SK-N-SH treated with all-trans-retinoic acid at 6 μM for 48 hours (cell line): ENCODE data around the gene SFN.

ENCODE experiments used
- ATAC-seq: fragments of 200-7000 bp; cut with Tn5 transposase; 3 replicates; pipeline ENCODE4 v1.9.1; 2020; ENCODE audit warnings: mild to moderate bottlenecking, moderate library complexity
- ARNTL ChIP-seq: fragments of 450-650 bp; formaldehyde crosslinking; IDR thresholded peaks from 2 replicates; pipeline ENCODE4 v1.5.0; 2020; ENCODE audit warnings: low read depth, mild to moderate bottlenecking, moderate library complexity, borderline replicate concordance
- BACH2 ChIP-seq: fragments of 250-450 bp; sonication (Bioruptor Pico); IDR thresholded peaks from 2 replicates; pipeline ENCODE4 v1.9.0; 2021; ENCODE audit warnings: mild to moderate bottlenecking, borderline replicate concordance
- CSDC2 ChIP-seq: fragments of 250-450 bp; sonication (Bioruptor Pico); IDR thresholded peaks from 2 replicates; pipeline ENCODE4 v1.5.0; 2020; ENCODE audit warnings: mild to moderate bottlenecking, moderate library complexity
- ESRRG ChIP-seq: fragments of 250-450 bp; sonication (Bioruptor Pico); IDR thresholded peaks from 2 replicates; pipeline ENCODE4 v1.6.1; 2021; ENCODE audit warnings: mild to moderate bottlenecking
- GLIS3 ChIP-seq: fragments of 250-450 bp; sonication (Bioruptor Pico); IDR thresholded peaks from 2 replicates; pipeline ENCODE4 v1.5.0; 2020; ENCODE audit warnings: mild to moderate bottlenecking, moderate library complexity
- ISL1 ChIP-seq: fragments of 250-450 bp; sonication (Bioruptor Pico); IDR thresholded peaks from 2 replicates; pipeline ENCODE4 v2.1.2; 2022; ENCODE audit warnings: mild to moderate bottlenecking, moderate library complexity
- OSR1 ChIP-seq: fragments of 250-450 bp; sonication (Bioruptor Pico); IDR thresholded peaks from 2 replicates; pipeline ENCODE4 v1.8.0; 2022; ENCODE audit warnings: moderate library complexity, mild to moderate bottlenecking, inconsistent platforms
- PATZ1 ChIP-seq: fragments of 250-450 bp; sonication (Bioruptor Pico); IDR thresholded peaks from 2 replicates; pipeline ENCODE4 v1.8.0; 2020; ENCODE audit warnings: mild to moderate bottlenecking, moderate library complexity, borderline replicate concordance
- POU6F1 ChIP-seq: fragments of 250-450 bp; sonication (Bioruptor Pico); IDR thresholded peaks from 2 replicates; pipeline ENCODE4 v1.8.0; 2021; ENCODE audit warnings: low read depth, mild to moderate bottlenecking, moderate library complexity, borderline replicate concordance
- PPARA ChIP-seq: fragments of 250-450 bp; sonication (Bioruptor Pico); IDR thresholded peaks from 2 replicates; pipeline ENCODE4 v1.5.0; 2020; ENCODE audit warnings: mild to moderate bottlenecking, borderline replicate concordance
- RARB ChIP-seq: fragments of 250-450 bp; sonication (Bioruptor Pico); IDR thresholded peaks from 2 replicates; pipeline ENCODE4 v1.8.0; 2021; ENCODE audit warnings: mild to moderate bottlenecking, moderate library complexity
- TCF4 ChIP-seq: fragments of 250-450 bp; sonication (Bioruptor Pico); IDR thresholded peaks from 2 replicates; pipeline ENCODE4 v1.8.0; 2021; ENCODE audit warnings: mild to moderate bottlenecking, moderate library complexity, borderline replicate concordance
- TOX ChIP-seq: fragments of 250-450 bp; sonication (Bioruptor Pico); IDR thresholded peaks from 2 replicates; pipeline ENCODE4 v1.8.0; 2021; ENCODE audit warnings: mild to moderate bottlenecking, moderate library complexity, borderline replicate concordance
- TSHZ2 ChIP-seq: fragments of 250-450 bp; sonication (Bioruptor Pico); IDR thresholded peaks from 2 replicates; pipeline ENCODE4 v1.5.0; 2020; ENCODE audit warnings: mild to moderate bottlenecking, moderate library complexity
- ZC3H10 ChIP-seq: fragments of 250-450 bp; sonication (Bioruptor Pico); IDR thresholded peaks from 2 replicates; pipeline ENCODE4 v1.5.1; 2021; ENCODE audit warnings: mild to moderate bottlenecking, moderate library complexity
- ZFP3 ChIP-seq: fragments of 250-450 bp; sonication (Bioruptor Pico); IDR thresholded peaks from 2 replicates; pipeline ENCODE4 v1.5.0; 2020; ENCODE audit warnings: mild to moderate bottlenecking, moderate library complexity
- ZFP30 ChIP-seq: fragments of 450-650 bp; formaldehyde crosslinking; IDR thresholded peaks from 2 replicates; pipeline ENCODE4 v1.5.0; 2022; ENCODE audit warnings: mild to moderate bottlenecking, moderate library complexity
- ZNF565 ChIP-seq: fragments of 450-650 bp; formaldehyde crosslinking; conservative IDR thresholded peaks from 2 replicates; pipeline ENCODE4 v1.5.0; 2020; ENCODE audit warnings: low read depth, mild to moderate bottlenecking, moderate library complexity
- ZNF70 ChIP-seq: fragments of 450-650 bp; formaldehyde crosslinking; IDR thresholded peaks from 2 replicates; pipeline ENCODE4 v1.5.0; 2020; ENCODE audit warnings: mild to moderate bottlenecking, moderate library complexity
- ZNF8 ChIP-seq: fragments of 450-650 bp; formaldehyde crosslinking; IDR thresholded peaks from 2 replicates; pipeline ENCODE4 v1.5.0; 2020; ENCODE audit warnings: mild to moderate bottlenecking, moderate library complexity
- TF ChIP-seq, protein P1 (sequence below): fragments of 250-450 bp; sonication (Bioruptor Pico); IDR thresholded peaks from 2 replicates; pipeline ENCODE4 v1.5.1; 2020; ENCODE audit warnings: low read depth, mild to moderate bottlenecking, moderate library complexity
- TF ChIP-seq, protein P2 (sequence below): fragments of 250-450 bp; sonication (Bioruptor Pico); IDR thresholded peaks from 2 replicates; pipeline ENCODE4 v1.5.1; 2021; ENCODE audit warnings: mild to moderate bottlenecking, moderate library complexity

The SFN gene

DNA sequence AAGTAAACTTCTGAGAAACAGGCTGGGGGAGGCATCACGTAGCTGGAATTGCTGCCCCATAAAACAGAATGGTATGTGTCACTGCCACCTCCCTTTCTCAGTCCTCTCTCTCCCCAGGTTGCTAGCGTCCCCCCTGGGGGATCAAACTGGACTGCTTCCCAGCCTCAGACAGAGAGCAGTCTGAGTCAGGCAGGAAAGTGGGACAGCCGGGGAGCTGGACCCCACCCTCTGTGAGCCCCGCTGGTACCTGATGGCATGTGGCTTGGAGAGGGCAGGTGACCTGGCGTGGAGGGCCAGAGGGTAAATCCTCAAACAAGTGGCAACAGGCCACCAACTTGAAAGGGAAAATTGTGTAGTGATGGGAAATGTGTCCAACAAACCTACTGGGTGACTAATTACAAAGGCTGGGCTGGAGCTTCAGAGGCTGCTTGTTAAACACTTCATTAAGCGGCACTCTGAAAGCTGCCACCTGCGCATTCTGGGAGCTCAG lies 1.0 kb upstream of the SFN start:
- TF ChIP-seq ZFP3 (CRISPR knock-in tag) (no peak), TSHZ2 (CRISPR knock-in tag) (no peak), ISL1 (CRISPR knock-in tag) (no peak), TOX (no peak), ESRRG (CRISPR knock-in tag) (no peak), PATZ1 (no peak), TCF4 (CRISPR knock-in tag) (no peak), POU6F1 (CRISPR knock-in tag) (no peak), OSR1 (CRISPR knock-in tag) (no peak), ARNTL (no peak), RARB (CRISPR knock-in tag) (no peak), CSDC2 (CRISPR knock-in tag) (no peak), BACH2 (CRISPR knock-in tag) (no peak), ZC3H10 (CRISPR knock-in tag) (no peak), ZNF565 (CRISPR knock-in tag) (no peak), ZFP30 (no peak), ZNF8 (CRISPR knock-in tag) (no peak)
- TF ChIP-seq, protein P1, sequence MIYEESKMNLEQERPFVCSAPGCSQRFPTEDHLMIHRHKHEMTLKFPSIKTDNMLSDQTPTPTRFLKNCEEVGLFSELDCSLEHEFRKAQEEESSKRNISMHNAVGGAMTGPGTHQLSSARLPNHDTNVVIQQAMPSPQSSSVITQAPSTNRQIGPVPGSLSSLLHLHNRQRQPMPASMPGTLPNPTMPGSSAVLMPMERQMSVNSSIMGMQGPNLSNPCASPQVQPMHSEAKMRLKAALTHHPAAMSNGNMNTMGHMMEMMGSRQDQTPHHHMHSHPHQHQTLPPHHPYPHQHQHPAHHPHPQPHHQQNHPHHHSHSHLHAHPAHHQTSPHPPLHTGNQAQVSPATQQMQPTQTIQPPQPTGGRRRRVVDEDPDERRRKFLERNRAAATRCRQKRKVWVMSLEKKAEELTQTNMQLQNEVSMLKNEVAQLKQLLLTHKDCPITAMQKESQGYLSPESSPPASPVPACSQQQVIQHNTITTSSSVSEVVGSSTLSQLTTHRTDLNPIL (CRISPR knock-in tag) = no peak
- TF ChIP-seq, protein P2, sequence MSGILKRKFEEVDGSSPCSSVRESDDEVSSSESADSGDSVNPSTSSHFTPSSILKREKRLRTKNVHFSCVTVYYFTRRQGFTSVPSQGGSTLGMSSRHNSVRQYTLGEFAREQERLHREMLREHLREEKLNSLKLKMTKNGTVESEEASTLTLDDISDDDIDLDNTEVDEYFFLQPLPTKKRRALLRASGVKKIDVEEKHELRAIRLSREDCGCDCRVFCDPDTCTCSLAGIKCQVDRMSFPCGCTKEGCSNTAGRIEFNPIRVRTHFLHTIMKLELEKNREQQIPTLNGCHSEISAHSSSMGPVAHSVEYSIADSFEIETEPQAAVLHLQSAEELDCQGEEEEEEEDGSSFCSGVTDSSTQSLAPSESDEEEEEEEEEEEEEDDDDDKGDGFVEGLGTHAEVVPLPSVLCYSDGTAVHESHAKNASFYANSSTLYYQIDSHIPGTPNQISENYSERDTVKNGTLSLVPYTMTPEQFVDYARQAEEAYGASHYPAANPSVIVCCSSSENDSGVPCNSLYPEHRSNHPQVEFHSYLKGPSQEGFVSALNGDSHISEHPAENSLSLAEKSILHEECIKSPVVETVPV = no peak

DNA sequence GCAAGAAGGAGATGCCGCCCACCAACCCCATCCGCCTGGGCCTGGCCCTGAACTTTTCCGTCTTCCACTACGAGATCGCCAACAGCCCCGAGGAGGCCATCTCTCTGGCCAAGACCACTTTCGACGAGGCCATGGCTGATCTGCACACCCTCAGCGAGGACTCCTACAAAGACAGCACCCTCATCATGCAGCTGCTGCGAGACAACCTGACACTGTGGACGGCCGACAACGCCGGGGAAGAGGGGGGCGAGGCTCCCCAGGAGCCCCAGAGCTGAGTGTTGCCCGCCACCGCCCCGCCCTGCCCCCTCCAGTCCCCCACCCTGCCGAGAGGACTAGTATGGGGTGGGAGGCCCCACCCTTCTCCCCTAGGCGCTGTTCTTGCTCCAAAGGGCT lies 732 bp downstream of the SFN start:
- no peak for ATAC-seq
- TF ChIP-seq GLIS3 (CRISPR knock-in tag) = no peak
- TF ChIP-seq, protein P1 (CRISPR knock-in tag) = no peak
- TF ChIP-seq PPARA = no peak
- TF ChIP-seq, protein P2 = no peak
- TF ChIP-seq ARNTL = no peak
- TF ChIP-seq ZNF70 (CRISPR knock-in tag) = no peak
- no peak for TF ChIP-seq TOX
- TF ChIP-seq RARB (CRISPR knock-in tag) = no peak
- no peak for TF ChIP-seq ZFP3 (CRISPR knock-in tag)
- no peak for TF ChIP-seq ZNF8 (CRISPR knock-in tag)
- no peak for TF ChIP-seq PATZ1
- TF ChIP-seq TSHZ2 (CRISPR knock-in tag) = no peak
- no peak for TF ChIP-seq CSDC2 (CRISPR knock-in tag)
- TF ChIP-seq ZNF565 (CRISPR knock-in tag) = no peak
- TF ChIP-seq ISL1 (CRISPR knock-in tag) = no peak

More for the DNA sequence above, 1.0 kb upstream of the SFN start:
- no peak for ATAC-seq
